ENCODE data around the gene GABRB3. TPM values are rescaled to one million over a fixed set of nuclear protein-coding genes. Genes with fewer than 3 reads are reported as not detected.

GABRB3 gene
- total RNA-seq, 1 donor: 0.81 TPM

GRCh38 chr15:26738996-26739395 is 33.9 kb downstream of the GABRB3 start:
- DNase-seq (ENCODE audit: low read depth): no peak
- H3K4me3 ChIP-seq (ENCODE audit: low read depth, low read length): no peak overlapping the region
- no peak for TF ChIP-seq CTCF (IDR thresholded peaks at IDR 0.05; ENCODE audit: insufficient read depth, low read length)

GRCh38 chr15:26736502-26737248 is 36.2 kb downstream of the GABRB3 start:
- TF ChIP-seq CTCF (IDR thresholded peaks at IDR 0.05; ENCODE audit: insufficient read depth, low read length): no peak
- no peak overlapping the region for H3K4me3 ChIP-seq (ENCODE audit: low read depth, low read length)
- DNase-seq (ENCODE audit: low read depth): no peak

- H3K4me3 ChIP-seq (ENCODE audit: low read depth, low read length): no peak overlapping the region
- TF ChIP-seq CTCF (IDR thresholded peaks at IDR 0.05; ENCODE audit: insufficient read depth, low read length): no peak
- no peak for DNase-seq (ENCODE audit: low read depth)
Measured at GRCh38 chr15:26731965-26732364, 40.9 kb downstream of the GABRB3 start.

GRCh38 chr15:26729581-26729980 is 43.3 kb downstream of the GABRB3 start:
- H3K4me3 ChIP-seq (ENCODE audit: low read depth, low read length): no peak overlapping the region
- TF ChIP-seq CTCF (IDR thresholded peaks at IDR 0.05; ENCODE audit: insufficient read depth, low read length): no peak
- DNase-seq (ENCODE audit: low read depth): no peak

GRCh38 chr15:26729030-26729429 is 43.8 kb downstream of the GABRB3 start:
- TF ChIP-seq CTCF (IDR thresholded peaks at IDR 0.05; ENCODE audit: insufficient read depth, low read length): no peak
- DNase-seq (ENCODE audit: low read depth): no peak

GRCh38 chr15:26724381-26725150 is 48.3 kb downstream of the GABRB3 start:
- H3K4me3 ChIP-seq (ENCODE audit: low read depth, low read length): no peak overlapping the region
- DNase-seq (ENCODE audit: low read depth): no peak
- no peak for TF ChIP-seq CTCF (IDR thresholded peaks at IDR 0.05; ENCODE audit: insufficient read depth, low read length)

More at GRCh38 chr15:26729030-26729429, 43.8 kb downstream of the GABRB3 start:
- H3K4me3 ChIP-seq (ENCODE audit: low read depth, low read length): no peak overlapping the region
